Measurements from ENCODE around the gene FAHD2A.
"Not testable (repeated sequence)": the region's sequence is repeated elsewhere in the genome, so short reads cannot be mapped to it uniquely, and the experiment has no call there.

FAHD2A gene

GRCh38 chr2:95403204-95403721, 755 bp downstream of the FAHD2A start:
- not testable (repeated sequence) for H3K9ac ChIP-seq (ENCODE audit: low read length); H3K4me1 ChIP-seq (ENCODE audit: control insufficient read depth, insufficient read depth, low read length); H3K27me3 ChIP-seq (ENCODE audit: control insufficient read depth, insufficient read depth, low read length); H3K27ac ChIP-seq (ENCODE audit: low read depth, low read length); H3K36me3 ChIP-seq (ENCODE audit: control insufficient read depth, insufficient read depth, low read length)
- peak overlapping the region; percentile 96 for H3K4me3 ChIP-seq (ENCODE audit: low read length)

GRCh38 chr2:95403824-95404223, 1.3 kb downstream of the FAHD2A start:
- H3K4me3 ChIP-seq (ENCODE audit: low read length); H3K4me1 ChIP-seq (ENCODE audit: control insufficient read depth, insufficient read depth, low read length); H3K9ac ChIP-seq (ENCODE audit: low read length); H3K36me3 ChIP-seq (ENCODE audit: control insufficient read depth, insufficient read depth, low read length); H3K27ac ChIP-seq (ENCODE audit: low read depth, low read length); H3K27me3 ChIP-seq (ENCODE audit: control insufficient read depth, insufficient read depth, low read length): not testable (repeated sequence)

- H3K36me3 ChIP-seq (ENCODE audit: control insufficient read depth, insufficient read depth, low read length); H3K27me3 ChIP-seq (ENCODE audit: control insufficient read depth, insufficient read depth, low read length); H3K9ac ChIP-seq (ENCODE audit: low read length); H3K4me3 ChIP-seq (ENCODE audit: low read length); H3K27ac ChIP-seq (ENCODE audit: low read depth, low read length); H3K4me1 ChIP-seq (ENCODE audit: control insufficient read depth, insufficient read depth, low read length): not testable (repeated sequence)
Observed at GRCh38 chr2:95404676-95405075, 2.2 kb downstream of the FAHD2A start.

GRCh38 chr2:95411239-95411638, 8.7 kb downstream of the FAHD2A start:
- H3K27ac ChIP-seq (ENCODE audit: low read depth, low read length); H3K36me3 ChIP-seq (ENCODE audit: control insufficient read depth, insufficient read depth, low read length); H3K9ac ChIP-seq (ENCODE audit: low read length); H3K4me1 ChIP-seq (ENCODE audit: control insufficient read depth, insufficient read depth, low read length); H3K4me3 ChIP-seq (ENCODE audit: low read length); H3K27me3 ChIP-seq (ENCODE audit: control insufficient read depth, insufficient read depth, low read length): not testable (repeated sequence)

- H3K4me3 ChIP-seq (ENCODE audit: low read length); H3K9ac ChIP-seq (ENCODE audit: low read length); H3K27me3 ChIP-seq (ENCODE audit: control insufficient read depth, insufficient read depth, low read length); H3K4me1 ChIP-seq (ENCODE audit: control insufficient read depth, insufficient read depth, low read length); H3K27ac ChIP-seq (ENCODE audit: low read depth, low read length); H3K36me3 ChIP-seq (ENCODE audit: control insufficient read depth, insufficient read depth, low read length): not testable (repeated sequence)
Observed at GRCh38 chr2:95414015-95414594, 11.6 kb downstream of the FAHD2A start.

- H3K27me3 ChIP-seq (ENCODE audit: control insufficient read depth, insufficient read depth, low read length); H3K9ac ChIP-seq (ENCODE audit: low read length); H3K27ac ChIP-seq (ENCODE audit: low read depth, low read length); H3K4me1 ChIP-seq (ENCODE audit: control insufficient read depth, insufficient read depth, low read length); H3K36me3 ChIP-seq (ENCODE audit: control insufficient read depth, insufficient read depth, low read length); H3K4me3 ChIP-seq (ENCODE audit: low read length): not testable (repeated sequence)
Observed at GRCh38 chr2:95415138-95415537, 12.6 kb downstream of the FAHD2A start.

- not testable (repeated sequence) for H3K4me1 ChIP-seq (ENCODE audit: control insufficient read depth, insufficient read depth, low read length); H3K27me3 ChIP-seq (ENCODE audit: control insufficient read depth, insufficient read depth, low read length); H3K36me3 ChIP-seq (ENCODE audit: control insufficient read depth, insufficient read depth, low read length); H3K9ac ChIP-seq (ENCODE audit: low read length); H3K4me3 ChIP-seq (ENCODE audit: low read length); H3K27ac ChIP-seq (ENCODE audit: low read depth, low read length)
Observed at GRCh38 chr2:95415561-95415960, 13.1 kb downstream of the FAHD2A start.

- H3K27me3 ChIP-seq (ENCODE audit: control insufficient read depth, insufficient read depth, low read length); H3K4me3 ChIP-seq (ENCODE audit: low read length); H3K27ac ChIP-seq (ENCODE audit: low read depth, low read length); H3K9ac ChIP-seq (ENCODE audit: low read length); H3K36me3 ChIP-seq (ENCODE audit: control insufficient read depth, insufficient read depth, low read length); H3K4me1 ChIP-seq (ENCODE audit: control insufficient read depth, insufficient read depth, low read length): not testable (repeated sequence)
Observed at GRCh38 chr2:95427196-95427867, 24.8 kb downstream of the FAHD2A start.

GRCh38 chr2:95429748-95430467, 27.4 kb downstream of the FAHD2A start:
- not testable (repeated sequence) for H3K4me3 ChIP-seq (ENCODE audit: low read length); H3K27me3 ChIP-seq (ENCODE audit: control insufficient read depth, insufficient read depth, low read length); H3K9ac ChIP-seq (ENCODE audit: low read length); H3K36me3 ChIP-seq (ENCODE audit: control insufficient read depth, insufficient read depth, low read length); H3K4me1 ChIP-seq (ENCODE audit: control insufficient read depth, insufficient read depth, low read length); H3K27ac ChIP-seq (ENCODE audit: low read depth, low read length)

GRCh38 chr2:95433373-95433772, 30.9 kb downstream of the FAHD2A start:
- H3K4me1 ChIP-seq (ENCODE audit: control insufficient read depth, insufficient read depth, low read length); H3K27me3 ChIP-seq (ENCODE audit: control insufficient read depth, insufficient read depth, low read length); H3K27ac ChIP-seq (ENCODE audit: low read depth, low read length); H3K4me3 ChIP-seq (ENCODE audit: low read length); H3K9ac ChIP-seq (ENCODE audit: low read length); H3K36me3 ChIP-seq (ENCODE audit: control insufficient read depth, insufficient read depth, low read length): not testable (repeated sequence)

GRCh38 chr2:95433973-95434372, 31.5 kb downstream of the FAHD2A start:
- not testable (repeated sequence) for H3K27ac ChIP-seq (ENCODE audit: low read depth, low read length)

GRCh38 chr2:95434507-95435076, 32.1 kb downstream of the FAHD2A start:
- H3K9ac ChIP-seq (ENCODE audit: low read length); H3K4me1 ChIP-seq (ENCODE audit: control insufficient read depth, insufficient read depth, low read length); H3K27ac ChIP-seq (ENCODE audit: low read depth, low read length); H3K4me3 ChIP-seq (ENCODE audit: low read length); H3K36me3 ChIP-seq (ENCODE audit: control insufficient read depth, insufficient read depth, low read length); H3K27me3 ChIP-seq (ENCODE audit: control insufficient read depth, insufficient read depth, low read length): not testable (repeated sequence)

More at GRCh38 chr2:95433973-95434372, 31.5 kb downstream of the FAHD2A start:
- H3K27me3 ChIP-seq (ENCODE audit: control insufficient read depth, insufficient read depth, low read length); H3K9ac ChIP-seq (ENCODE audit: low read length); H3K4me1 ChIP-seq (ENCODE audit: control insufficient read depth, insufficient read depth, low read length); H3K36me3 ChIP-seq (ENCODE audit: control insufficient read depth, insufficient read depth, low read length); H3K4me3 ChIP-seq (ENCODE audit: low read length): not testable (repeated sequence)

All from rectal smooth muscle tissue (tissue), 1 donor.